HG02763 (cell line): ENCODE measurements around the gene ZNF169.
A peak's percentile ranks its signal among the peaks of the same experiment; 100 is the strongest.
"Not testable (repeated sequence)": the region's sequence is repeated elsewhere in the genome, so short reads cannot be mapped to it uniquely, and the experiment has no call there.

Experiments
- ATAC-seq: cut with Tn5 transposase; IDR thresholded peaks from one replicate; pipeline ENCODE4 v1.9.1; 2021; ENCODE audit warnings: mild to moderate bottlenecking, moderate library complexity; ENCODE audit not compliant: unreplicated experiment

The ZNF169 gene

GRCh38 chr9:94286116-94286515 lies 27.0 kb downstream of the ZNF169 start:
- no peak for ATAC-seq

GRCh38 chr9:94287877-94288513 lies 28.9 kb downstream of the ZNF169 start:
- no peak for ATAC-seq

GRCh38 chr9:94289691-94290090 lies 30.6 kb downstream of the ZNF169 start:
- no peak for ATAC-seq

- no peak for ATAC-seq
These were observed 40.0 kb downstream of the ZNF169 start for GRCh38 chr9:94298949-94299599.

GRCh38 chr9:94300470-94301301 lies 41.6 kb downstream of the ZNF169 start:
- no peak for ATAC-seq

GRCh38 chr9:94301583-94301982 lies 42.5 kb downstream of the ZNF169 start:
- no peak for ATAC-seq

GRCh38 chr9:94302426-94302825 lies 43.3 kb downstream of the ZNF169 start:
- no peak for ATAC-seq

GRCh38 chr9:94303321-94303720 lies 44.2 kb downstream of the ZNF169 start:
- ATAC-seq: no peak

GRCh38 chr9:94315034-94315984 lies 56.2 kb downstream of the ZNF169 start:
- ATAC-seq: not testable (repeated sequence)

- ATAC-seq: peak; percentile 77
These were observed 57.1 kb downstream of the ZNF169 start for GRCh38 chr9:94316236-94316635.

GRCh38 chr9:94317949-94318657 lies 59.0 kb downstream of the ZNF169 start:
- not testable (repeated sequence) for ATAC-seq

GRCh38 chr9:94322342-94322940 lies 63.3 kb downstream of the ZNF169 start:
- ATAC-seq: not testable (repeated sequence)

- ATAC-seq: not testable (repeated sequence)
These were observed 64.2 kb downstream of the ZNF169 start for GRCh38 chr9:94323153-94323798.

- ATAC-seq: not testable (repeated sequence)
These were observed 66.5 kb downstream of the ZNF169 start for GRCh38 chr9:94325583-94325982.

GRCh38 chr9:94328544-94328943 lies 69.4 kb downstream of the ZNF169 start, which contains the start of gene NUTM2F:
NUTM2F (minus strand) TSS chr9:94328644; CDS start chr9:94328623, 21 bp downstream.
- ATAC-seq: not testable (repeated sequence)

- ATAC-seq: not testable (repeated sequence)
These were observed 77.3 kb downstream of the ZNF169 start for GRCh38 chr9:94336445-94336844.

- not testable (repeated sequence) for ATAC-seq
These were observed 79.6 kb downstream of the ZNF169 start for GRCh38 chr9:94338723-94339122.

- ATAC-seq: not testable (repeated sequence)
These were observed 80.6 kb downstream of the ZNF169 start for GRCh38 chr9:94339657-94340056.

GRCh38 chr9:94340750-94341149 lies 81.7 kb downstream of the ZNF169 start:
- ATAC-seq: not testable (repeated sequence)
